H9 (cell line): ENCODE results near the gene MBNL1. TPM values are rescaled to one million over a fixed set of nuclear protein-coding genes. Genes with fewer than 3 reads are reported as not detected.
"Not testable (repeated sequence)": the region's sequence is repeated elsewhere in the genome, so short reads cannot be mapped to it uniquely, and the experiment has no call there.

Experiments used
- DNase-seq: peaks from one replicate; pipeline ENCODE4 v3.0.0-alpha.2; 2017
- H2AFZ ChIP-seq: one replicate; pipeline ENCODE4 v1.6.1; 2013; ENCODE audit warnings: mild to moderate bottlenecking, low read length, control low read depth, moderate library complexity
- H2AK5ac ChIP-seq: 2 replicates; pipeline ENCODE4 v1.6.1; 2013; ENCODE audit warnings: low read length, control low read depth, mixed read lengths; ENCODE audit not compliant: insufficient read length
- H2BK120ac ChIP-seq: one replicate; pipeline ENCODE4 v1.6.1; 2013; ENCODE audit warnings: low read depth, mild to moderate bottlenecking, low read length, control low read depth, inconsistent platforms; ENCODE audit not compliant: poor library complexity, severe bottlenecking
- H2BK12ac ChIP-seq: 2 replicates; pipeline ENCODE4 v1.6.1; 2013; ENCODE audit warnings: low read length, control low read depth, mixed read lengths, low read depth; ENCODE audit not compliant: insufficient read length
- H2BK15ac ChIP-seq: 2 replicates; pipeline ENCODE4 v1.6.1; 2013; ENCODE audit warnings: low read depth, low read length, control low read depth
- H2BK20ac ChIP-seq: one replicate; pipeline ENCODE4 v1.6.1; 2013; ENCODE audit warnings: low read depth, mild to moderate bottlenecking, low read length, control low read depth, inconsistent platforms; ENCODE audit not compliant: poor library complexity, severe bottlenecking
- H2BK5ac ChIP-seq: 2 replicates; pipeline ENCODE4 v1.6.1; 2013; ENCODE audit warnings: low read length, control low read depth, mixed read lengths; ENCODE audit not compliant: insufficient read length
- H3K14ac ChIP-seq: 2 replicates; pipeline ENCODE4 v1.6.1; 2013; ENCODE audit warnings: low read length, control low read depth; ENCODE audit not compliant: insufficient read depth
- H3K18ac ChIP-seq: 2 replicates; pipeline ENCODE4 v1.6.1; 2013; ENCODE audit warnings: low read depth, mild to moderate bottlenecking, mixed read lengths, low read length, control low read depth; ENCODE audit not compliant: insufficient read length
- H3K23ac ChIP-seq: 2 replicates; pipeline ENCODE4 v1.6.1; 2013; ENCODE audit warnings: low read length, control low read depth, mixed read lengths, low read depth; ENCODE audit not compliant: insufficient read length
- H3K23me2 ChIP-seq: 2 replicates; pipeline ENCODE4 v1.6.1; 2013; ENCODE audit warnings: low read depth, mild to moderate bottlenecking, mixed read lengths, low read length, control low read depth; ENCODE audit not compliant: insufficient read length, poor library complexity, severe bottlenecking
- H3K27ac ChIP-seq: 2 replicates; pipeline ENCODE4 v1.5.1; 2013; ENCODE audit warnings: low read length, control low read depth, mixed read lengths, low read depth; ENCODE audit not compliant: insufficient read length
- H3K27me3 ChIP-seq: 2 replicates; pipeline ENCODE4 v1.6.1; 2013; ENCODE audit warnings: low read length, control low read depth, inconsistent platforms; ENCODE audit not compliant: insufficient read depth
- H3K4ac ChIP-seq: 2 replicates; pipeline ENCODE4 v1.6.1; 2013; ENCODE audit warnings: low read depth, mild to moderate bottlenecking, control low read depth, inconsistent platforms, low read length, moderate library complexity
- H3K4me1 ChIP-seq: 2 replicates; pipeline ENCODE4 v1.6.1; 2013; ENCODE audit warnings: low read length, control low read depth, inconsistent platforms; ENCODE audit not compliant: insufficient read depth
- H3K4me2 ChIP-seq: 2 replicates; pipeline ENCODE4 v1.6.1; 2013; ENCODE audit warnings: low read length, control low read depth, mixed read lengths; ENCODE audit not compliant: insufficient read length, insufficient read depth
- H3K56ac ChIP-seq: 2 replicates; pipeline ENCODE4 v1.6.1; 2013; ENCODE audit warnings: low read depth, mild to moderate bottlenecking, mixed read lengths, low read length, control low read depth; ENCODE audit not compliant: insufficient read length
- H3K79me1 ChIP-seq: 2 replicates; pipeline ENCODE4 v1.6.1; 2013; ENCODE audit warnings: low read depth, mild to moderate bottlenecking, moderate library complexity, low read length, control low read depth, inconsistent platforms; ENCODE audit not compliant: insufficient read depth, poor library complexity, severe bottlenecking
- H3K79me2 ChIP-seq: 2 replicates; pipeline ENCODE4 v1.6.1; 2013; ENCODE audit warnings: low read length, control low read depth, inconsistent platforms; ENCODE audit not compliant: insufficient read depth
- H3K9ac ChIP-seq: 2 replicates; pipeline ENCODE4 v1.6.1; 2013; ENCODE audit warnings: low read length, control low read depth, mixed read lengths; ENCODE audit not compliant: insufficient read length; ENCODE audit errors: extremely low read depth
- H3K9me3 ChIP-seq: one replicate; pipeline ENCODE4 v1.6.1; 2013; ENCODE audit warnings: low read depth, low read length, inconsistent platforms; ENCODE audit not compliant: control insufficient read depth
- H3T11ph ChIP-seq: one replicate; pipeline ENCODE4 v1.6.1; 2013; ENCODE audit warnings: mild to moderate bottlenecking, low read length, control low read depth, inconsistent platforms
- H4K20me1 ChIP-seq: one replicate; pipeline ENCODE4 v1.6.1; 2013; ENCODE audit not compliant: control insufficient read depth, insufficient read length, insufficient read depth
- H4K5ac ChIP-seq: 2 replicates; pipeline ENCODE4 v1.6.1; 2013; ENCODE audit warnings: low read depth, mild to moderate bottlenecking, mixed read lengths, low read length, control low read depth; ENCODE audit not compliant: insufficient read length
- H4K8ac ChIP-seq: replicated peaks from 2 replicates; pipeline ENCODE4 v1.6.1; 2013; ENCODE audit warnings: low read length, control low read depth, mixed read lengths, low read depth; ENCODE audit not compliant: insufficient read length
- H4K91ac ChIP-seq: 2 replicates; pipeline ENCODE4 v1.6.1; 2013; ENCODE audit warnings: low read depth, mild to moderate bottlenecking, moderate library complexity, mixed read lengths, low read length, control low read depth; ENCODE audit not compliant: insufficient read length
- H3K27ac Mint-ChIP-seq, 3 experiments: 2 replicates in 2 of 3; 3 replicates in 1 of 3; pipeline ENCODE4 v1.8.0; 2020 to 2021; ENCODE audit warnings: mixed read lengths in 3 of 3, mild to moderate bottlenecking in 1 of 3, moderate library complexity in 1 of 3
- H3K27me3 Mint-ChIP-seq: 2 replicates; pipeline ENCODE4 v1.8.0; 2021; ENCODE audit warnings: low read depth, mild to moderate bottlenecking, moderate library complexity, mixed read lengths
- H3K36me3 Mint-ChIP-seq, 3 experiments: 2 replicates in 2 of 3; 3 replicates in 1 of 3; pipeline ENCODE4 v1.8.0; 2020 to 2021; ENCODE audit warnings: low read depth in 3 of 3, mixed read lengths in 3 of 3; ENCODE audit not compliant: insufficient read depth in 1 of 3
- H3K4me1 Mint-ChIP-seq, 2 experiments: 2 replicates each; pipeline ENCODE4 v1.8.0; 2020; ENCODE audit warnings: mixed read lengths in 2 of 2
- H3K4me3 Mint-ChIP-seq, 2 experiments: 2 replicates in 1 of 2; 3 replicates in 1 of 2; pipeline ENCODE4 v1.8.0; 2020 to 2021; ENCODE audit warnings: mild to moderate bottlenecking in 2 of 2, mixed read lengths in 2 of 2, moderate library complexity in 1 of 2
- H3K9me3 Mint-ChIP-seq, 2 experiments: 2 replicates in 1 of 2; 3 replicates in 1 of 2; pipeline ENCODE4 v1.8.0; 2020; ENCODE audit warnings: mild to moderate bottlenecking in 2 of 2, mixed read lengths in 2 of 2, moderate library complexity in 1 of 2
- WGBS: extraction: QIAGEN DNeasy Blood & Tissue Kit; methylation state at CpG from one replicate; pipeline ENCODE4 v1.1.7; 2013; ENCODE audit warnings: missing lambda C conversion rate, low lambda C conversion rate, mixed read lengths; ENCODE audit not compliant: insufficient read length; ENCODE audit errors: extremely low coverage; 5-methylcytosine and 5-hydroxymethylcytosine counted together
- total RNA-seq: library from RNA; stranded (reverse); gene quantifications from 2 replicates; pipeline ENCODE4 v1.2.1, GENCODE V29; 2021

Gene MBNL1
- total RNA-seq, 1 experiment from 2014 or later, result 14.9 TPM

- not testable (repeated sequence) for H3K79me1 ChIP-seq, H2AFZ ChIP-seq, H2BK20ac ChIP-seq, H2BK15ac ChIP-seq, H3K4me2 ChIP-seq, H4K20me1 ChIP-seq, H3K4ac ChIP-seq, H3T11ph ChIP-seq, H3K27ac ChIP-seq, H3K27me3 ChIP-seq, DNase-seq, H2BK12ac ChIP-seq, H3K23me2 ChIP-seq, H3K14ac ChIP-seq, H3K56ac ChIP-seq, H3K79me2 ChIP-seq, H3K9ac ChIP-seq, H4K91ac ChIP-seq, H2BK5ac ChIP-seq, H3K23ac ChIP-seq, H4K5ac ChIP-seq, H3K27me3 Mint-ChIP-seq, H2AK5ac ChIP-seq, H3K4me3 Mint-ChIP-seq, H3K18ac ChIP-seq, H4K8ac ChIP-seq, H2BK120ac ChIP-seq, H3K9me3 ChIP-seq, H3K4me1 ChIP-seq
- WGBS, result no CpG with 5 or more reads among the region's 6 CpGs
- H3K27ac Mint-ChIP-seq, result peak overlapping the region in 1 of 3 experiments; percentile 63; a peak in 1 of 7 replicates
- peaks cover 10 to 19% (median 18%) of the 10 kb centered on the region in 3 experiments; a peak in 6 of 7 replicates for H3K36me3 Mint-ChIP-seq
- peaks cover 8 to 12% of the 10 kb centered on the region in 2 experiments; a peak in 4 of 5 replicates for H3K9me3 Mint-ChIP-seq
- peaks cover 8 to 11% of the 10 kb centered on the region in 2 experiments; a peak in 3 of 4 replicates for H3K4me1 Mint-ChIP-seq
Measured at GRCh38 chr3:152372633-152373032, 103.9 kb downstream of the MBNL1 start.
